HEK293 (cell line): ENCODE data around the gene GFM2.

Experiments used
- GLIS1 ChIP-seq: fragments of 450-650 bp; formaldehyde crosslinking; IDR thresholded peaks from 2 replicates; pipeline ENCODE4 v1.5.1; 2016; ENCODE audit warnings: missing biosample characterization, missing genetic modification characterization
- KLF16 ChIP-seq: fragments of 450-650 bp; formaldehyde crosslinking; IDR thresholded peaks from 2 replicates; pipeline ENCODE4 v1.5.1; 2017; ENCODE audit warnings: missing biosample characterization, missing genetic modification characterization
- SCRT1 ChIP-seq: fragments of 450-650 bp; formaldehyde crosslinking; IDR thresholded peaks from 2 replicates; pipeline ENCODE4 v1.5.1; 2016; ENCODE audit warnings: missing biosample characterization, missing genetic modification characterization, borderline replicate concordance
- ZEB2 ChIP-seq: fragments of 450-650 bp; formaldehyde crosslinking; IDR thresholded peaks from 2 replicates; pipeline ENCODE4 v1.5.1; 2016; ENCODE audit warnings: missing biosample characterization, missing genetic modification characterization
- ZNF140 ChIP-seq: fragments of 450-650 bp; formaldehyde crosslinking; IDR thresholded peaks from 2 replicates; pipeline ENCODE4 v1.5.1; 2016; ENCODE audit warnings: missing biosample characterization, missing genetic modification characterization
- ZNF157 ChIP-seq: fragments of 450-650 bp; formaldehyde crosslinking; IDR thresholded peaks from 2 replicates; pipeline ENCODE4 v1.5.1; 2016; ENCODE audit warnings: missing biosample characterization, missing genetic modification characterization
- ZNF335 ChIP-seq: fragments of 450-650 bp; formaldehyde crosslinking; conservative IDR thresholded peaks from 2 replicates; pipeline ENCODE4 v1.5.1; 2016; ENCODE audit warnings: missing biosample characterization, missing genetic modification characterization
- ZNF558 ChIP-seq: fragments of 450-650 bp; formaldehyde crosslinking; IDR thresholded peaks from 2 replicates; pipeline ENCODE4 v1.5.1; 2016; ENCODE audit warnings: missing biosample characterization, missing genetic modification characterization
- TF ChIP-seq, protein P1 (sequence below): fragments of 450-650 bp; formaldehyde crosslinking; conservative IDR thresholded peaks from 2 replicates; pipeline ENCODE4 v1.5.1; 2016; ENCODE audit warnings: low read depth, missing biosample characterization, missing genetic modification characterization
- TF ChIP-seq, protein P2 (sequence below): fragments of 450-650 bp; formaldehyde crosslinking; IDR thresholded peaks from 2 replicates; pipeline ENCODE4 v1.5.1; 2016; ENCODE audit warnings: missing biosample characterization, missing genetic modification characterization
- TF ChIP-seq, protein P3 (sequence below): fragments of 450-650 bp; formaldehyde crosslinking; optimal IDR thresholded peaks from 2 replicates; pipeline ENCODE3; 2016; ENCODE audit warnings: missing biosample characterization, mild to moderate bottlenecking, missing genetic modification characterization

DNA sequence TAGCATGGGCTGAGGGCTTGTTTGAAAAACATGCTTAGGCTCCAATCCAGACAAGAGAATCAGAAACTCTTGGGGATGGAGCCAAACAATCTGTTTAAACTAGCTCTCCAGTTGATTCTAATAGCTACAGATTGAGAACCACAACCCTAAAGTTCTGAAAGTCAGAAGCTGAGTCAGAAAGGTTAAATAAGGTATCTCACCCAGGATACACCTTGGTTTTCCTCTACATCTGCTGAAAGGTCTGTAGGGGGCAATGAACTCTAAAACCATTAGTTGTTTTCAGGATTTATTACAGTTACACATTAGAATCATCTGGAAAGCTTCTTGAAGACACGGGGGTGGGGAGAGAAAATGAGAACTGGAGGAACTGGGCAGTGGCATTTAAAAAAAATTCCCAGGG, 5.7 kb downstream of the GFM2 start:
- TF ChIP-seq SCRT1 (no peak), GLIS1 (tag by site-specific recombination) (no peak), ZNF157 (tag by site-specific recombination) (no peak), ZNF140 (tag by site-specific recombination) (no peak), ZNF558 (tag by site-specific recombination) (no peak), ZEB2 (tag by site-specific recombination) (no peak), ZNF335 (tag by site-specific recombination) (no peak), KLF16 (tag by site-specific recombination) (no peak)
- TF ChIP-seq, protein P1, sequence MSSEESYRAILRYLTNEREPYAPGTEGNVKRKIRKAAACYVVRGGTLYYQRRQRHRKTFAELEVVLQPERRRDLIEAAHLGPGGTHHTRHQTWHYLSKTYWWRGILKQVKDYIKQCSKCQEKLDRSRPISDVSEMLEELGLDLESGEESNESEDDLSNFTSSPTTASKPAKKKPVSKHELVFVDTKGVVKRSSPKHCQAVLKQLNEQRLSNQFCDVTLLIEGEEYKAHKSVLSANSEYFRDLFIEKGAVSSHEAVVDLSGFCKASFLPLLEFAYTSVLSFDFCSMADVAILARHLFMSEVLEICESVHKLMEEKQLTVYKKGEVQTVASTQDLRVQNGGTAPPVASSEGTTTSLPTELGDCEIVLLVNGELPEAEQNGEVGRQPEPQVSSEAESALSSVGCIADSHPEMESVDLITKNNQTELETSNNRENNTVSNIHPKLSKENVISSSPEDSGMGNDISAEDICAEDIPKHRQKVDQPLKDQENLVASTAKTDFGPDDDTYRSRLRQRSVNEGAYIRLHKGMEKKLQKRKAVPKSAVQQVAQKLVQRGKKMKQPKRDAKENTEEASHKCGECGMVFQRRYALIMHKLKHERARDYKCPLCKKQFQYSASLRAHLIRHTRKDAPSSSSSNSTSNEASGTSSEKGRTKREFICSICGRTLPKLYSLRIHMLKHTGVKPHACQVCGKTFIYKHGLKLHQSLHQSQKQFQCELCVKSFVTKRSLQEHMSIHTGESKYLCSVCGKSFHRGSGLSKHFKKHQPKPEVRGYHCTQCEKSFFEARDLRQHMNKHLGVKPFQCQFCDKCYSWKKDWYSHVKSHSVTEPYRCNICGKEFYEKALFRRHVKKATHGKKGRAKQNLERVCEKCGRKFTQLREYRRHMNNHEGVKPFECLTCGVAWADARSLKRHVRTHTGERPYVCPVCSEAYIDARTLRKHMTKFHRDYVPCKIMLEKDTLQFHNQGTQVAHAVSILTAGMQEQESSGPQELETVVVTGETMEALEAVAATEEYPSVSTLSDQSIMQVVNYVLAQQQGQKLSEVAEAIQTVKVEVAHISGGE (tag by site-specific recombination): no peak
- TF ChIP-seq, protein P2, sequence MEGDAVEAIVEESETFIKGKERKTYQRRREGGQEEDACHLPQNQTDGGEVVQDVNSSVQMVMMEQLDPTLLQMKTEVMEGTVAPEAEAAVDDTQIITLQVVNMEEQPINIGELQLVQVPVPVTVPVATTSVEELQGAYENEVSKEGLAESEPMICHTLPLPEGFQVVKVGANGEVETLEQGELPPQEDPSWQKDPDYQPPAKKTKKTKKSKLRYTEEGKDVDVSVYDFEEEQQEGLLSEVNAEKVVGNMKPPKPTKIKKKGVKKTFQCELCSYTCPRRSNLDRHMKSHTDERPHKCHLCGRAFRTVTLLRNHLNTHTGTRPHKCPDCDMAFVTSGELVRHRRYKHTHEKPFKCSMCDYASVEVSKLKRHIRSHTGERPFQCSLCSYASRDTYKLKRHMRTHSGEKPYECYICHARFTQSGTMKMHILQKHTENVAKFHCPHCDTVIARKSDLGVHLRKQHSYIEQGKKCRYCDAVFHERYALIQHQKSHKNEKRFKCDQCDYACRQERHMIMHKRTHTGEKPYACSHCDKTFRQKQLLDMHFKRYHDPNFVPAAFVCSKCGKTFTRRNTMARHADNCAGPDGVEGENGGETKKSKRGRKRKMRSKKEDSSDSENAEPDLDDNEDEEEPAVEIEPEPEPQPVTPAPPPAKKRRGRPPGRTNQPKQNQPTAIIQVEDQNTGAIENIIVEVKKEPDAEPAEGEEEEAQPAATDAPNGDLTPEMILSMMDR: no peak
- TF ChIP-seq, protein P3, sequence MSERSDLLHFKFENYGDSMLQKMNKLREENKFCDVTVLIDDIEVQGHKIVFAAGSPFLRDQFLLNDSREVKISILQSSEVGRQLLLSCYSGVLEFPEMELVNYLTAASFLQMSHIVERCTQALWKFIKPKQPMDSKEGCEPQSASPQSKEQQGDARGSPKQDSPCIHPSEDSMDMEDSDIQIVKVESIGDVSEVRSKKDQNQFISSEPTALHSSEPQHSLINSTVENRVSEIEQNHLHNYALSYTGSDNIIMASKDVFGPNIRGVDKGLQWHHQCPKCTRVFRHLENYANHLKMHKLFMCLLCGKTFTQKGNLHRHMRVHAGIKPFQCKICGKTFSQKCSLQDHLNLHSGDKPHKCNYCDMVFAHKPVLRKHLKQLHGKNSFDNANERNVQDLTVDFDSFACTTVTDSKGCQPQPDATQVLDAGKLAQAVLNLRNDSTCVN: no peak
